Measurements from ENCODE around the gene ATG2A. TPM values are rescaled to one million over a fixed set of nuclear protein-coding genes. Genes with fewer than 3 reads are reported as not detected.
A peak's percentile ranks its signal among the peaks of the same experiment; 100 is the strongest.

ATG2A gene
- total RNA-seq, 1 donor from 2014 or later = 35.0 TPM

- Mint-ChIP-seq H3K4me1 (ENCODE audit: low read depth) (peaks cover 36% of the 10 kb centered on the region), H3K36me3 (ENCODE audit: insufficient read depth) (peaks cover 11% of the 10 kb centered on the region), H3K27ac (peak overlapping the region; percentile 93), H3K9me3 (ENCODE audit: low read depth) (no peaks in the 10 kb centered on the region), H3K4me3 (ENCODE audit: low read depth) (peak overlapping the region; percentile 59), H3K27me3 (no peaks in the 10 kb centered on the region)
- TF ChIP-seq, protein P1, sequence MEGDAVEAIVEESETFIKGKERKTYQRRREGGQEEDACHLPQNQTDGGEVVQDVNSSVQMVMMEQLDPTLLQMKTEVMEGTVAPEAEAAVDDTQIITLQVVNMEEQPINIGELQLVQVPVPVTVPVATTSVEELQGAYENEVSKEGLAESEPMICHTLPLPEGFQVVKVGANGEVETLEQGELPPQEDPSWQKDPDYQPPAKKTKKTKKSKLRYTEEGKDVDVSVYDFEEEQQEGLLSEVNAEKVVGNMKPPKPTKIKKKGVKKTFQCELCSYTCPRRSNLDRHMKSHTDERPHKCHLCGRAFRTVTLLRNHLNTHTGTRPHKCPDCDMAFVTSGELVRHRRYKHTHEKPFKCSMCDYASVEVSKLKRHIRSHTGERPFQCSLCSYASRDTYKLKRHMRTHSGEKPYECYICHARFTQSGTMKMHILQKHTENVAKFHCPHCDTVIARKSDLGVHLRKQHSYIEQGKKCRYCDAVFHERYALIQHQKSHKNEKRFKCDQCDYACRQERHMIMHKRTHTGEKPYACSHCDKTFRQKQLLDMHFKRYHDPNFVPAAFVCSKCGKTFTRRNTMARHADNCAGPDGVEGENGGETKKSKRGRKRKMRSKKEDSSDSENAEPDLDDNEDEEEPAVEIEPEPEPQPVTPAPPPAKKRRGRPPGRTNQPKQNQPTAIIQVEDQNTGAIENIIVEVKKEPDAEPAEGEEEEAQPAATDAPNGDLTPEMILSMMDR (IDR thresholded peaks at IDR 0.05; ENCODE audit: unreplicated experiment) = no peak
- no peak for DNase-seq (ENCODE audit: low spot score, unreplicated experiment)
Measured at GRCh38 chr11:64870893-64871466, 46.0 kb downstream of the ATG2A start.

- H3K27ac Mint-ChIP-seq = peak overlapping the region; percentile 93
- H3K36me3 Mint-ChIP-seq (ENCODE audit: insufficient read depth) = peaks cover 11% of the 10 kb centered on the region
- peak; percentile 40 for DNase-seq (ENCODE audit: low spot score, unreplicated experiment)
- peaks cover 30% of the 10 kb centered on the region for H3K4me1 Mint-ChIP-seq (ENCODE audit: low read depth)
- TF ChIP-seq, protein P1 (IDR thresholded peaks at IDR 0.05; ENCODE audit: unreplicated experiment) = no peak
- H3K4me3 Mint-ChIP-seq (ENCODE audit: low read depth) = peak overlapping the region; percentile 59
- H3K27me3 Mint-ChIP-seq = no peaks in the 10 kb centered on the region
- no peaks in the 10 kb centered on the region for H3K9me3 Mint-ChIP-seq (ENCODE audit: low read depth)
Measured at GRCh38 chr11:64870176-64870892, 46.7 kb downstream of the ATG2A start.

GRCh38 chr11:64869571-64870175, 47.3 kb downstream of the ATG2A start:
- Mint-ChIP-seq H3K27me3 (no peaks in the 10 kb centered on the region), H3K27ac (peak overlapping the region; percentile 93), H3K4me3 (ENCODE audit: low read depth) (no peak overlapping the region), H3K36me3 (ENCODE audit: insufficient read depth) (peaks cover 8% of the 10 kb centered on the region), H3K9me3 (ENCODE audit: low read depth) (no peaks in the 10 kb centered on the region), H3K4me1 (ENCODE audit: low read depth) (peaks cover 29% of the 10 kb centered on the region)
- TF ChIP-seq, protein P1 (IDR thresholded peaks at IDR 0.05; ENCODE audit: unreplicated experiment) = peak; percentile 66
- DNase-seq (ENCODE audit: low spot score, unreplicated experiment) = peak; percentile 36

- H3K9me3 Mint-ChIP-seq (ENCODE audit: low read depth) = no peaks in the 10 kb centered on the region
- H3K4me3 Mint-ChIP-seq (ENCODE audit: low read depth) = no peak overlapping the region
- H3K27ac Mint-ChIP-seq = peak overlapping the region; percentile 23
- H3K27me3 Mint-ChIP-seq = no peaks in the 10 kb centered on the region
- no peak for DNase-seq (ENCODE audit: low spot score, unreplicated experiment)
- peaks cover 4% of the 10 kb centered on the region for H3K36me3 Mint-ChIP-seq (ENCODE audit: insufficient read depth)
- TF ChIP-seq, protein P1 (IDR thresholded peaks at IDR 0.05; ENCODE audit: unreplicated experiment) = no peak
- H3K4me1 Mint-ChIP-seq (ENCODE audit: low read depth) = peaks cover 29% of the 10 kb centered on the region
Measured at GRCh38 chr11:64868904-64869570, 48.0 kb downstream of the ATG2A start.

Data from progenitor cell of endocrine pancreas (in vitro differentiated cells).